GM23248 (cell line): ENCODE results near the gene PRSS50. TPM values are rescaled to one million over a fixed set of nuclear protein-coding genes. Genes with fewer than 3 reads are reported as not detected.

Source experiments
- DNase-seq: peaks from one replicate; pipeline ENCODE4 v3.0.0-alpha.2; 2015
- H2AFZ ChIP-seq: fragments of 200-600 bp; sonication (generic); 2 replicates; pipeline ENCODE4 v1.6.1; 2016; ENCODE audit warnings: antibody characterized with exemption
- H3F3A ChIP-seq: fragments of 200-600 bp; sonication (generic); 2 replicates; pipeline ENCODE4 v1.6.1; 2016; ENCODE audit warnings: mild to moderate bottlenecking, antibody characterized with exemption, mixed run types; ENCODE audit not compliant: insufficient read depth
- H3K27ac ChIP-seq: fragments of 200-600 bp; sonication (generic); 2 replicates; pipeline ENCODE4 v1.5.1; 2016; ENCODE audit warnings: mild to moderate bottlenecking
- H3K27me3 ChIP-seq: fragments of 200-600 bp; sonication (generic); replicated peaks from 2 replicates; pipeline ENCODE4 v1.6.1; 2016; ENCODE audit warnings: mild to moderate bottlenecking; ENCODE audit not compliant: insufficient read depth
- H3K36me3 ChIP-seq: fragments of 200-600 bp; sonication (generic); 2 replicates; pipeline ENCODE4 v1.6.1; 2016; ENCODE audit warnings: low read depth, mild to moderate bottlenecking
- H3K4me1 ChIP-seq: fragments of 200-600 bp; sonication (generic); 2 replicates; pipeline ENCODE4 v1.6.1; 2016; ENCODE audit warnings: mild to moderate bottlenecking; ENCODE audit not compliant: insufficient read depth
- H3K4me2 ChIP-seq: fragments of 200-600 bp; sonication (generic); one replicate; pipeline ENCODE4 v1.6.1; 2016; ENCODE audit warnings: mild to moderate bottlenecking; ENCODE audit not compliant: unreplicated experiment
- H3K4me3 ChIP-seq: fragments of 200-600 bp; sonication (generic); 2 replicates; pipeline ENCODE4 v1.5.1; 2016; ENCODE audit warnings: mild to moderate bottlenecking
- H3K79me2 ChIP-seq: fragments of 200-600 bp; sonication (generic); 2 replicates; pipeline ENCODE4 v1.6.1; 2016; ENCODE audit warnings: mild to moderate bottlenecking; ENCODE audit not compliant: insufficient read depth
- H3K9ac ChIP-seq: fragments of 200-600 bp; sonication (generic); 2 replicates; pipeline ENCODE4 v1.6.1; 2016; ENCODE audit warnings: mild to moderate bottlenecking
- H3K9me2 ChIP-seq: fragments of 200-600 bp; sonication (generic); 2 replicates; pipeline ENCODE4 v1.6.1; 2016; ENCODE audit warnings: mixed run types, mild to moderate bottlenecking, moderate library complexity; ENCODE audit not compliant: insufficient read depth
- H3K9me3 ChIP-seq: fragments of 200-600 bp; sonication (generic); one replicate; pipeline ENCODE4 v1.6.1; 2017; ENCODE audit warnings: low read depth
- H4K20me1 ChIP-seq: fragments of 200-600 bp; sonication (generic); 2 replicates; pipeline ENCODE4 v1.6.0; 2016; ENCODE audit not compliant: insufficient read depth
- EZH2 ChIP-seq: fragments of 200-600 bp; sonication (generic); IDR thresholded peaks from 2 replicates; pipeline ENCODE4 v1.6.1; 2018; ENCODE audit warnings: antibody characterized with exemption, mild to moderate bottlenecking; ENCODE audit not compliant: insufficient read depth, poor library complexity, severe bottlenecking
- EZH2phosphoT487 ChIP-seq: fragments of 200-600 bp; sonication (generic); IDR thresholded peaks from 2 replicates; pipeline ENCODE4 v1.6.1; 2018; ENCODE audit warnings: antibody characterized with exemption, moderate library complexity, mild to moderate bottlenecking, low read depth; ENCODE audit not compliant: insufficient read depth
- WGBS, 2 experiments: methylation state at CpG; one replicate each; pipeline ENCODE4 v1.1.6; 2015 to 2017; ENCODE audit warnings: low lambda C conversion rate in 2 of 2, low coverage in 1 of 2; ENCODE audit errors: missing lambda C conversion rate in 2 of 2; 5-methylcytosine and 5-hydroxymethylcytosine counted together
- in situ Hi-C: fragments of 300-500 bp; cut with MboI; formaldehyde crosslinking; loops from 2 replicates; pipeline ENCODE4 v1.15.0; 2020
- polyA plus RNA-seq: library from polyadenylated mRNA; unstranded; fragments of >200 nt; fragmentation: Nextera tagmentation; extraction: Ambion mirVana; gene quantifications from 2 replicates; pipeline ENCODE4 v1.2.1, GENCODE V29; 2016
- total RNA-seq: library from RNA; depleted of rRNA; stranded (reverse); fragments of >200 nt; shearing (Covaris generic); gene quantifications from 2 replicates; pipeline ENCODE4 v1.2.3, GENCODE V29; 2014

PRSS50 gene
- total and polyA plus RNA-seq, 2 experiments from 2014 or later = not detected

DNA sequence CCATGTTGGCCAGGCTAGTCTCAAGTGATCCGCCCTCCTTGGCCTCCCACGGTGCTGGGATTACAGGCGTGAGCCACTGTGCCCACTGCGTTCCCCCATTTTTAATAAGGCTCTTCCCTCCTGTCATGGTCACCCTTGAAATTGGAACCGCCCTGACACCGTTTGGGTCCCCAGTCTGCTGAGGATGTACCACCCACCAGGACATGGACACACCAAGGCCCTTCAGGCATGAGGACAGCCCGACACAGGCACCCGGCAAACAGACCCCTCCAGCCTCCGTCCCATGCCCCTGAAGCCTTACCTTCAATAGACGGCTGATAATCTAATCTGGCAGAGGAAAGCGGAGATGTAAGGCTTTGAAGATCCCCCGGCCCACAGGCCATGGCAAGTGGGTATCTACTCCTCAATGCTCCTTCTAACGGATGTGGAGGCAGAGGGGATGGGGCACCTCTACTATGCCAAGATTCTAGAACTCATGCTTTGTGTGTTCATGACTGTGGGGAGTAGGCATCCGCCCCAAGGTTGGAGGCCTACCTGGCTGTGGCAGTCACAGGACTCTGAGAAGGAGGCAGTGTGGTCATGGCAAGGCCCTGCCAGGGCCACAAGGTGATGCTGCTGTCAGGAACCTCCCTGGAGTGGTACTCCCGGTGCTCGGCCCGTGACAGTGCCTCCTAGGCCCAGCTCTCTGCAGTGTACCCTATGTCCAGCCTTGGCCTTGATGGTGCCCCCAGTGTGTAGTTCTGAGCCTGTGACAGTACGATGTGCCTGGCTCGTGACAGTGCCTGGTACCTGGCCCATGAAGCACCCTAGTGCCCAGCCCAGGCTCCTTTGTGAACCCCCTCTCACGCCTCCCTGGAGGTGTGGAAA, 18.6 kb upstream of the PRSS50 start:
- 70 to 72% methylated on average over 20 of the region's 20 CpGs for WGBS, 2 experiments
- Histone ChIP-seq H3K4me2 (no peak overlapping the region), H3K79me2 (no peaks in the 10 kb centered on the region), H3K36me3 (no peaks in the 10 kb centered on the region), H3K9ac (no peak overlapping the region), H3K9me2 (no peaks in the 10 kb centered on the region), H2AFZ (no peak overlapping the region), H3K9me3 (no peaks in the 10 kb centered on the region), H3K27ac (no peak overlapping the region), H3K27me3 (peaks cover 34% of the 10 kb centered on the region), H3K4me1 (no peaks in the 10 kb centered on the region), H3F3A (no peaks in the 10 kb centered on the region), H3K4me3 (no peak overlapping the region), H4K20me1 (no peaks in the 10 kb centered on the region)
- no peak for TF ChIP-seq EZH2
- no peak for TF ChIP-seq EZH2phosphoT487
- in situ Hi-C loops = no loop called here
- no peak for DNase-seq

DNA sequence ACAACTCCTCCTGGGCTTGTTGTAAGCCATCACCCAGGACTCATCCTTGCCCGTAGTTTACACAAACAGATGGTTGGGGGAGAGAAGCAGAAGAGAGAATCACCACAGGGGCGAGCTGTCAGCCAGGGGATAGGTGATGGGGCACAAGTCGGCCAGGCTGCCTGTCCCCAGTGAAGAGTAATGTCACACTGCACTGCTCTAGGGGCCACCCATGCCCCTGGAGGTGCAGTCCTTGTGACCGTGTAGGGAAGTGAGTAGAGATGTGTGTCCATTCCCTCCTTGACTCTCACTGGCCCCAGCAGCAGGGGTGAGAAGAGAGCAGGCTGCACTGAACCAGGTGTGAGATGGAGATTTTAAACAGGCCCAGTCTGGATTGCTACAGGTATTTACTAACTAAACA, 17.1 kb upstream of the PRSS50 start:
- no peak for DNase-seq
- TF ChIP-seq EZH2phosphoT487 (no peak), EZH2 (no peak)
- no peak overlapping the region for H2AFZ ChIP-seq
- H3K27me3 ChIP-seq = peaks cover 43% of the 10 kb centered on the region
- no peak overlapping the region for H3K4me2 ChIP-seq
- H3K27ac ChIP-seq = no peak overlapping the region
- in situ Hi-C loops = no loop called here
- no peak overlapping the region for H3K9ac ChIP-seq
- no peaks in the 10 kb centered on the region for H3K9me3 ChIP-seq
- H3K4me3 ChIP-seq = no peak overlapping the region
- H3K4me1 ChIP-seq = no peaks in the 10 kb centered on the region
- WGBS, 2 experiments = 21% methylated on average over 4 of the region's 4 CpGs
- no peaks in the 10 kb centered on the region for H3K79me2 ChIP-seq
- H3K36me3 ChIP-seq = no peaks in the 10 kb centered on the region
- H4K20me1 ChIP-seq = no peaks in the 10 kb centered on the region
- H3K9me2 ChIP-seq = no peaks in the 10 kb centered on the region
- no peaks in the 10 kb centered on the region for H3F3A ChIP-seq

DNA sequence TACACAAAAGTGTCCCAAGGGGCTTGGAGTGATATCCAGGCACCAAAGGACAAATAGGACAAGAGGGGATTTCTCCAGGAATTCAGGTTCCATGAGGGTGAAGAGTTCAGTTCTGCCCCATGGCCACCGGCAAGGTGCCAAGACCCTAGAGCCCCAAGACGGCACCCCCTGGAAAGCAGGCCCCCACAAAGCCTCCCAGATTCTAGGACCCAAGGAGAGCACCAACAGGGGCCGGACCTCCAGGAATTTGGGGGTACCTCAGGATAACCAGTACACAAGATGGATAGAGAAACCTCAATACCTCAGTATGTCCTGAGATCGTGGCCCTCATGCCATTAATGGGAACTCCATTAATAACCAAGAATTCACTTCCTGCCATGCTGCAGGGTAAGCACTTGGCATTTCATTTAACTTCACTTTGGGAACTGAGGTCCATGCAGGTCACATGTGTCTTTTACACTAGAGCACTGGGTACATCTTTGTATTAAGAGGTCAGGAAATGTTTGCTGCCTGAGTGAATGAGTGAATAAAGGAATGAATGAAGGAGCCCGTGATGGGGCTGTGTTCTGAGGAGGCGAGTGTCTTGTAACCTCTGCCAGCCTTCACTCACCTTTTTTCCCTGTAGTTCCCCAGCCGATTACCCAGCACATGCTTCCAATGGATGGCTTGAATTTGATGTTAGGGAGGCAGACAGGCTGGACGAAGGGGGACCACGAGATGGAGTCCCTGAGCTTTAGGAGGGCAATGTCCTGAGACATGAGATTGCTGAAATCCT, 15.5 kb upstream of the PRSS50 start:
- peak; percentile 8 for DNase-seq
- no peak for TF ChIP-seq EZH2phosphoT487
- TF ChIP-seq EZH2 = no peak
- H3K9me3 ChIP-seq = no peaks in the 10 kb centered on the region
- no peak overlapping the region for H3K27ac ChIP-seq
- peaks cover 41% of the 10 kb centered on the region for H3K27me3 ChIP-seq
- no peaks in the 10 kb centered on the region for H4K20me1 ChIP-seq
- no peaks in the 10 kb centered on the region for H3K79me2 ChIP-seq
- H3K4me2 ChIP-seq = no peak overlapping the region
- no peaks in the 10 kb centered on the region for H3K9me2 ChIP-seq
- no peak overlapping the region for H3K4me3 ChIP-seq
- 51 to 54% methylated on average over 9 of the region's 9 CpGs for WGBS, 2 experiments
- H3K4me1 ChIP-seq = no peaks in the 10 kb centered on the region
- H3K36me3 ChIP-seq = no peaks in the 10 kb centered on the region
- no peak overlapping the region for H3K9ac ChIP-seq
- no peaks in the 10 kb centered on the region for H3F3A ChIP-seq
- no peak overlapping the region for H2AFZ ChIP-seq
- in situ Hi-C loops = no loop called here

DNA sequence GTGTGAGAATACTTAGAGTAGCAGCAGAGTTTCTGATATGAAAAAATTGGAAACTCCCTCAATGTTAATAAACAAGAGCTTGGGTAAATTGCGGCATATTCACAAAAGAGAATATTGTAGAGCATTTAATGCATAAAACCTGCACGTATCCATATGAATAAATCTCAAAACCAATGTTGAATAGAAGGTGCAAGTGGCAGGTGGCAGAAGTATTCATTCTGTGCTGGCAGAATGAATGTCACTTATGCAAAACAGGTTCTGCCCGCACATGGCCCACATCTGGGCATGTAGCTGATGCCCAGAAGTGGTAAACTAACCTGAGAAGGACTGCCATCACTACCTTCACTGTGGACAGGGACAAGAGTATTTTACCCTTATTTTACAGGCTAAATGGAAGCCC, 14.1 kb upstream of the PRSS50 start:
- no peak for DNase-seq
- H3K79me2 ChIP-seq = no peaks in the 10 kb centered on the region
- H3K4me3 ChIP-seq = no peak overlapping the region
- in situ Hi-C loops = no loop called here
- 66 to 67% methylated on average over 3 of the region's 3 CpGs for WGBS, 2 experiments
- H3K4me2 ChIP-seq = no peak overlapping the region
- H3K27me3 ChIP-seq = peaks cover 32% of the 10 kb centered on the region
- no peaks in the 10 kb centered on the region for H3K4me1 ChIP-seq
- H4K20me1 ChIP-seq = no peaks in the 10 kb centered on the region
- H3K9me3 ChIP-seq = no peaks in the 10 kb centered on the region
- no peak overlapping the region for H3K27ac ChIP-seq
- no peaks in the 10 kb centered on the region for H3F3A ChIP-seq
- no peaks in the 10 kb centered on the region for H3K36me3 ChIP-seq
- no peak overlapping the region for H2AFZ ChIP-seq
- no peak overlapping the region for H3K9ac ChIP-seq
- no peaks in the 10 kb centered on the region for H3K9me2 ChIP-seq
- no peak for TF ChIP-seq EZH2
- TF ChIP-seq EZH2phosphoT487 = no peak
